Nephron progenitor cell (in vitro differentiated cells): ENCODE data around the gene PTAFR.

Experiments used
- DNase-seq: peaks from one replicate; pipeline ENCODE4 v3.0.0; 2021
- H3K27ac Mint-ChIP-seq: 2 replicates; pipeline ENCODE4 v1.8.0; 2021; ENCODE audit warnings: mild to moderate bottlenecking, moderate library complexity, mixed read lengths
- H3K27me3 Mint-ChIP-seq: 2 replicates; pipeline ENCODE4 v1.8.0; 2021; ENCODE audit warnings: mild to moderate bottlenecking, low read depth, mixed read lengths; ENCODE audit not compliant: poor library complexity
- H3K36me3 Mint-ChIP-seq: 2 replicates; pipeline ENCODE4 v1.8.0; 2021; ENCODE audit warnings: low read depth, mixed read lengths
- H3K4me1 Mint-ChIP-seq: 2 replicates; pipeline ENCODE4 v1.8.0; 2021; ENCODE audit warnings: mixed read lengths
- H3K4me3 Mint-ChIP-seq: 2 replicates; pipeline ENCODE4 v1.8.0; 2021; ENCODE audit warnings: mild to moderate bottlenecking, moderate library complexity, mixed read lengths
- H3K9me3 Mint-ChIP-seq: 2 replicates; pipeline ENCODE4 v1.8.0; 2021; ENCODE audit warnings: mild to moderate bottlenecking, moderate library complexity, mixed read lengths
- TF ChIP-seq, protein P1 (sequence below): fragments of 200-600 bp; sonication (generic); IDR thresholded peaks from 2 replicates; pipeline ENCODE4 v1.5.0; 2021; ENCODE audit warnings: antibody characterized with exemption

PTAFR gene, protein sequence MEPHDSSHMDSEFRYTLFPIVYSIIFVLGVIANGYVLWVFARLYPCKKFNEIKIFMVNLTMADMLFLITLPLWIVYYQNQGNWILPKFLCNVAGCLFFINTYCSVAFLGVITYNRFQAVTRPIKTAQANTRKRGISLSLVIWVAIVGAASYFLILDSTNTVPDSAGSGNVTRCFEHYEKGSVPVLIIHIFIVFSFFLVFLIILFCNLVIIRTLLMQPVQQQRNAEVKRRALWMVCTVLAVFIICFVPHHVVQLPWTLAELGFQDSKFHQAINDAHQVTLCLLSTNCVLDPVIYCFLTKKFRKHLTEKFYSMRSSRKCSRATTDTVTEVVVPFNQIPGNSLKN

DNA sequence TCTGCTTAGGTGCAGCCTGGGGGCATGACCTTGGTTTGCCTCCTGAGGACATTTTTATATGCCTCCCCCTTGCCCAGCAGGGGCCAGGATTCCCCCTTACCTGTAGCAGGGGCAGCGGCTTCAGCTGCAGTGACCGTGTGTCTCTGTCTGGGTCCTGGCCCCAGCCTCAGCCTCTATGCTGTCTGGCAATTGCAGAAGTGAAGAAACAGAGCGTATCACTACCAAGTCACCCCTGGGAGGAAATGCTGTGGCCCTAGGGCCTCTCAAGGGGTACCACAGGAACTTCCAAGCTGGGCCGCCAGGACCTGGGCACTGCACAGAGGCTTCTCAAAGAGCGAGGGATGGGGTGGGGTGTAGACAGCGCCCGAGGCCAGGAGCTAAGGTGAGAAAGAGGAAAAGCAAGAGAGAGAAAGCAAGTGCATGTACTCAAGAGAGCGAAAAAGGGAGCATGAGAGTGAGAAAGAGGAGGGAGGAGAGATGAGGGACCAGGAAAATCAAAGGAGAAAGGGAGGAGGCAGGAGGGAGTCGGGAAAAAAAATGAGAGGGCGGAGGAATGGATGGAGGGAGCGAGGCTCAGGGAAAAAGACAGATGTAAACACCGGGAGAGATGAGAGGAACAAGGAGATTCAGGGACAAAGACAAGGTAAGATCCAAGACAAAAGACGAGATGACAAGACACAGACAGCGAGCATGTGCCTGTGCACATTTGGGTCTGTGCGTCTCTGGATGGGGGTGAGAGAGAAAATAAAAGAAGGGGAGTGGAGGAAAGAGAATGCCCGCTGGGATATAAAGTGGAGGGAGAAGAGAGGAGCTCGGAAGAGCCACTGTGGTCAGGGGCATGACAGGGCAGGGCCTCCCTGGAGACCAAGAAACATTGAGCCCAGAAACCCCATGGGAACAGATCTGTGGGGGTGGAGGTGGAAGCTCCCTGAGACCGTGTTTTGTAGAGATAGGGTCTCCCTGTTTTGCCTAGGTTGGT, at the start of gene PTAFR:
PTAFR (minus strand) TSS at position 199 of the 979 bp plus-strand sequence. CDS start 25,669 bp downstream, outside the sequence.
- Mint-ChIP-seq H3K4me1 (peaks cover 60% of the 10 kb centered on the region), H3K4me3 (no peak within 1 kb of the TSS), H3K36me3 (no peaks in the 10 kb centered on the region), H3K27ac (peak within 1 kb of the TSS; percentile 12), H3K9me3 (no peaks in the 10 kb centered on the region), H3K27me3 (peaks cover 20% of the 10 kb centered on the region)
- TF ChIP-seq, protein P1, sequence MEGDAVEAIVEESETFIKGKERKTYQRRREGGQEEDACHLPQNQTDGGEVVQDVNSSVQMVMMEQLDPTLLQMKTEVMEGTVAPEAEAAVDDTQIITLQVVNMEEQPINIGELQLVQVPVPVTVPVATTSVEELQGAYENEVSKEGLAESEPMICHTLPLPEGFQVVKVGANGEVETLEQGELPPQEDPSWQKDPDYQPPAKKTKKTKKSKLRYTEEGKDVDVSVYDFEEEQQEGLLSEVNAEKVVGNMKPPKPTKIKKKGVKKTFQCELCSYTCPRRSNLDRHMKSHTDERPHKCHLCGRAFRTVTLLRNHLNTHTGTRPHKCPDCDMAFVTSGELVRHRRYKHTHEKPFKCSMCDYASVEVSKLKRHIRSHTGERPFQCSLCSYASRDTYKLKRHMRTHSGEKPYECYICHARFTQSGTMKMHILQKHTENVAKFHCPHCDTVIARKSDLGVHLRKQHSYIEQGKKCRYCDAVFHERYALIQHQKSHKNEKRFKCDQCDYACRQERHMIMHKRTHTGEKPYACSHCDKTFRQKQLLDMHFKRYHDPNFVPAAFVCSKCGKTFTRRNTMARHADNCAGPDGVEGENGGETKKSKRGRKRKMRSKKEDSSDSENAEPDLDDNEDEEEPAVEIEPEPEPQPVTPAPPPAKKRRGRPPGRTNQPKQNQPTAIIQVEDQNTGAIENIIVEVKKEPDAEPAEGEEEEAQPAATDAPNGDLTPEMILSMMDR: no peak
- no peak for DNase-seq

DNA sequence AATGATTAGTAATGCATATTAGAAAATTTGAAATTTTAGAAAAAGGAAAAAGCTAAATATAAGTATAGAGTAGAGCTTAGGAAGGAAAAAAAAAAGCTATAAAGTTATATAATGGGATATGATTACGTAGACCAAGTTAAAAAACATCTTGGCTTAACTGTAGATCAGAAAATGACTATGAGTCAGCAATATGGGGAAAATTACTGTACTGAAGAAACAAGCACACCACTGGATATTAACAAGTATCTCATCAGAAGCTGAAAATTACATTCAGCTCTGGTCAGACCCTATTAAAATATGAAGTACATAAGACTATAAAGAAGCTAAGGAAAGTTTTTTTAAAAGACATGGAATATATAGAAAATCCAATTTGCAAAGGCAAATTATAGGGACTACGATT, 36.8 kb upstream of the PTAFR start:
- no peaks in the 10 kb centered on the region for H3K9me3 Mint-ChIP-seq
- no peak overlapping the region for H3K27ac Mint-ChIP-seq
- DNase-seq: no peak
- TF ChIP-seq, protein P1: no peak
- H3K36me3 Mint-ChIP-seq: peaks cover 26% of the 10 kb centered on the region
- H3K4me3 Mint-ChIP-seq: no peak overlapping the region
- H3K4me1 Mint-ChIP-seq: no peaks in the 10 kb centered on the region
- no peaks in the 10 kb centered on the region for H3K27me3 Mint-ChIP-seq

DNA sequence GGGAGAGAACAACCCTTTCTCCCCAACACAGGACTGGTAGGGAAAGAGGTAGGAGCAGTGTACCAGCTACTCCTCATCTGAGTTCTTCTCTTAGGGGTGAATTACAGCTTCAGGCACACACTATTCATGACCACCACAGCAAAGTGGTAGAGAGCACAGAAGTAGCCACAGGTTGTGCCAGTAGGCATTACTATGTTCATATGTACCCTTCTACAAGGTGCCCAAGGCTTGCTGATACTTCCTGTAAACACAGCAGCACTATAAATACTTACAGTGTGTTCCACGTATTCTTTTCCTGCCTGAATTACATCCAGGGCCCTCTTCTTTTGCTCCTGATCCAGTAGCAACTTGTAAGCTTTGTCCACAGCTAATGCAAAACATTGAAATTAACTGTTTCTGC, 33.2 kb upstream of the PTAFR start:
- peaks cover 32% of the 10 kb centered on the region for H3K36me3 Mint-ChIP-seq
- H3K4me1 Mint-ChIP-seq: no peaks in the 10 kb centered on the region
- H3K4me3 Mint-ChIP-seq: no peak overlapping the region
- no peaks in the 10 kb centered on the region for H3K9me3 Mint-ChIP-seq
- TF ChIP-seq, protein P1: no peak
- peak overlapping the region; percentile 42 for H3K27ac Mint-ChIP-seq
- no peaks in the 10 kb centered on the region for H3K27me3 Mint-ChIP-seq
- no peak for DNase-seq

DNA sequence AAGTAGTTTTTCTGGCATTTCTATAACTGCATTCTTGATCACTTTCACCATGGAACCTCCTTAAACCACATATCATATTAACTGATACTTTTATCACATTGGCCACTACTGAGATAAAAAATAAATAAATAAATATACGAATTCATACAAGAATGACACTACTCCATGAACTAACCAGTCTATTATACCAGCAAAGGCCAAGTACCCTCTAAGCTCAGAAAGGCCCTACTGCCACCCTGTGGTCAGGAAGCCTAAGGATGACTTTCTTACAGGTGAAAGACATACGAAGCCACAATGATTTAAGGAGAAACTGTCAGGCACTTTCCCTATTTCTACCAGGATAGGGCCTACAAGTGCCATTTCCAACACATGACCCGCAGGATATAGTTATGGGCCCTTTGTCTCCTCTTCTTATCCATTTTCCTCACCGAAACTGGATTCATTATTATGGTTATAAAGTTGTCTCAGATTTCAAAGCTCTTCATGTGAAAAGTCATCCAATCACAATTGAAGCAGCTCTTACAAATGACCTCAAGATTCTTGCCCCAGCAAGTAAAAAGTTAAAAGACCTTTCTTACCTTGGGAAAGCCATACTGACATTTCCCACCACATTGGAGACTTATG, 32.4 kb upstream of the PTAFR start:
- no peaks in the 10 kb centered on the region for H3K4me1 Mint-ChIP-seq
- peak; percentile 40 for DNase-seq
- no peaks in the 10 kb centered on the region for H3K9me3 Mint-ChIP-seq
- H3K27ac Mint-ChIP-seq: no peak overlapping the region
- TF ChIP-seq, protein P1: peak; percentile 61
- H3K27me3 Mint-ChIP-seq: no peaks in the 10 kb centered on the region
- peaks cover 33% of the 10 kb centered on the region for H3K36me3 Mint-ChIP-seq
- no peak overlapping the region for H3K4me3 Mint-ChIP-seq

DNA sequence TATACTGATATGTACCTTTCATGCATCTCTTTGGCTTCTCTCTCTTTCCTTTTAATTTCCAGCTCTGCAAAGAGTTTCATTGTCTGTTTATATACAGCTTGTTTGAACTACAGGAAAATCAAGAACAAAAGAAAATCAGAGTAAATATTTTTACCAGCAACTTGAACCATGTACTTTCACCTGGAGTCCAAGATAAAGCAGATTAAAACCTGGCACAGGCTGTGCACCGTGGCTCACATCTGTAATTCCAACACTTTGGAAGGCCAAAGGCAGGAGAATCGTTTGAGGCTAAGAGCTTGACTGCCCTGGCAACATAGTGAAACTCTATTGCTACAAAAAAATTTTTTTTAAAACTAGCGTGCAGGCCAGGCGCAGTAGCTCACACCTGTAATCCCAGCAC, 28.8 kb upstream of the PTAFR start:
- no peak for DNase-seq
- Mint-ChIP-seq H3K27me3 (no peaks in the 10 kb centered on the region), H3K9me3 (no peaks in the 10 kb centered on the region), H3K4me1 (no peaks in the 10 kb centered on the region), H3K36me3 (peaks cover 44% of the 10 kb centered on the region), H3K4me3 (no peak overlapping the region), H3K27ac (no peak overlapping the region)
- TF ChIP-seq, protein P1: no peak
